ENCODE measurements around the gene NRIP3. TPM values are rescaled to one million over a fixed set of nuclear protein-coding genes. Genes with fewer than 3 reads are reported as not detected.

The NRIP3 gene
- polyA plus RNA-seq, 1 experiment, result 12.3 TPM

- H3K27me3 ChIP-seq (ENCODE audit: control insufficient read depth, insufficient read depth, low read length), result no peaks in the 10 kb centered on the region
- ChIA-PET POLR2A (no interaction called here), CTCF (no interaction called here)
- DNase-seq (ENCODE audit: low read depth, low spot score), result no peak
- H3K4me3 ChIP-seq (ENCODE audit: low read depth, low read length), result no peak overlapping the region
- no peak overlapping the region for H3K27ac ChIP-seq (ENCODE audit: low read depth, low read length)
- no peak for TF ChIP-seq CTCF (IDR thresholded peaks at IDR 0.05; ENCODE audit: low read depth, low read length)
- no peaks in the 10 kb centered on the region; the same call in 1 of the 2 replicates for H3K9me3 ChIP-seq (ENCODE audit: control insufficient read depth, insufficient read depth, low read length)
These were observed 36.6 kb downstream of the NRIP3 start for GRCh38 chr11:8967184-8967583.

GRCh38 chr11:8964324-8965320 lies 39.2 kb downstream of the NRIP3 start, which contains the start of gene TMEM9B:
TSS of gene TMEM9B (minus strand) at chr11:8964442. CDS start at chr11:8964313, 129 bp downstream.
- Histone ChIP-seq H3K9me3 (ENCODE audit: control insufficient read depth, insufficient read depth, low read length) (no peaks in the 10 kb centered on the region; the same call in 1 of the 2 replicates), H3K27me3 (ENCODE audit: control insufficient read depth, insufficient read depth, low read length) (no peaks in the 10 kb centered on the region), H3K27ac (ENCODE audit: low read depth, low read length) (peak within 1 kb of the TSS; percentile 89), H3K4me3 (ENCODE audit: low read depth, low read length) (peak within 1 kb of the TSS; percentile 93)
- TF ChIP-seq CTCF (IDR thresholded peaks at IDR 0.05; ENCODE audit: low read depth, low read length), result no peak
- ChIA-PET POLR2A (interaction anchor here (0.6 to 1.8 kb wide), 10 partner anchors 17 to 293 kb away, joined by 3 to 7 read pairs (median 4); partner anchors contain the start of gene NRIP3), CTCF (interaction anchor here (0.7 to 1.5 kb wide), 4 partner anchors 22 to 173 kb away, joined by 3 to 9 read pairs (median 5); no protein-coding TSS in a partner anchor)
- DNase-seq (ENCODE audit: low read depth, low spot score), result no peak

GRCh38 chr11:8963569-8964323 lies 40.1 kb downstream of the NRIP3 start:
- no peak for DNase-seq (ENCODE audit: low read depth, low spot score)
- Histone ChIP-seq H3K27ac (ENCODE audit: low read depth, low read length) (peak overlapping the region; percentile 89), H3K4me3 (ENCODE audit: low read depth, low read length) (peak overlapping the region; percentile 93), H3K27me3 (ENCODE audit: control insufficient read depth, insufficient read depth, low read length) (no peaks in the 10 kb centered on the region), H3K9me3 (ENCODE audit: control insufficient read depth, insufficient read depth, low read length) (no peaks in the 10 kb centered on the region; the same call in 1 of the 2 replicates)
- POLR2A ChIA-PET, result interaction anchor here (1.0 to 1.8 kb wide), 6 partner anchors 40 to 277 kb away, joined by 3 to 7 read pairs (median 6); partner anchors contain the start of gene NRIP3
- TF ChIP-seq CTCF (IDR thresholded peaks at IDR 0.05; ENCODE audit: low read depth, low read length), result no peak
- CTCF ChIA-PET, result interaction anchor here (1.5 kb wide), 1 partner anchor 174 kb away, joined by 9 read pairs; no protein-coding TSS in a partner anchor

- POLR2A ChIA-PET, result interaction anchor here (1.6 kb wide), 1 partner anchor 274 kb away, joined by 3 read pairs; no protein-coding TSS in a partner anchor
- H3K27ac ChIP-seq (ENCODE audit: low read depth, low read length), result no peak overlapping the region
- no peaks in the 10 kb centered on the region for H3K27me3 ChIP-seq (ENCODE audit: control insufficient read depth, insufficient read depth, low read length)
- CTCF ChIA-PET, result interaction anchor here (0.6 to 1.5 kb wide), 2 partner anchors 48 to 175 kb away, joined by 3 to 9 read pairs; no protein-coding TSS in a partner anchor
- DNase-seq (ENCODE audit: low read depth, low spot score), result no peak
- H3K9me3 ChIP-seq (ENCODE audit: control insufficient read depth, insufficient read depth, low read length), result no peaks in the 10 kb centered on the region; the same call in 1 of the 2 replicates
- peak overlapping the region; percentile 93 for H3K4me3 ChIP-seq (ENCODE audit: low read depth, low read length)
- TF ChIP-seq CTCF (IDR thresholded peaks at IDR 0.05; ENCODE audit: low read depth, low read length), result no peak
These were observed 41.0 kb downstream of the NRIP3 start for GRCh38 chr11:8962841-8963240.
